NCI-H1048 (cell line): Measurements from ENCODE around the gene SNUPN.

Experiments
- DNase-seq: peaks from one replicate; lab custom pipeline; 2025; lab: John Stamatoyannopoulos, UW

The SNUPN gene

DNA sequence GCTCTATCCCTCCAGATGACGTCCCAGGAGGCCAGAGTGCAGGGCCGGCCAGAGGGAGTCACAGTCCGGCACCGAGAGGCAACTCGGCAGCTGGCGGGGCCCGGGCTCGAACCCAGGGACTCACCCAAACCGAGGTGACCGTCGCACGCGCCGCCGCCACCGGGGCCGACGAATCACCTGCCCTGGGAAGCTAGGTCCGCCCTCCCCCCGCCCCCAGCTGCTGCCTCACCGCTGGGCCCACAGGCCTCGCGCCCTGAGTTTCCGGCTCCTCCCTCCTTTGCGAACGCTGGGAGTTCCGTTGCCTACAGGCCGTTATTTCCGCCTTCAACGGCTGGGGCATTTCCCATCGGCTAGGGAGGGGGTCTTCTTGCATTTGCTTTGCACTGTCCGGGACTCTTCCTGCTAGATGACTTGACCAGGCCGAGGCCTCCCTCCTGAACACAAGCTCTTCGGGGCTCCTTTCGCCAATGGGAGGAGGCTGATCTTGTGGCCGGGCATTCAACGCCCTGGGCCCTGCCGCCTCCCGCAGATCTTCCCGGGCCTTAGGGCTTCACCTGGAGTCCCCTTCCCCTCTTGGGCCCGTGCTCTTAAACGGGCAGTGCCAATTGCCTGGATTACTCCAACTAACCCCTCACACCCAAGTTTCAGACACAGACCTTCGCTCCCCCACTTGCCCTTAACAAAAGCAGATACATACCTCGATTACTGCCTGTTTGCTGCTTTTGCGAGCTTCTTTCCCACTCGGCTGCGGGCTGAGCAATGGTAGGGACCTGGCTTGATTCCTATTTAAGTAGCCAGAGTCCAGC is at the start of gene SNUPN:
Gene SNUPN, minus strand, starts transcription at position 184 of the 806 bp plus-strand sequence. CDS start 4,674 bp downstream, outside the sequence.
- peak; percentile 79 for DNase-seq

DNA sequence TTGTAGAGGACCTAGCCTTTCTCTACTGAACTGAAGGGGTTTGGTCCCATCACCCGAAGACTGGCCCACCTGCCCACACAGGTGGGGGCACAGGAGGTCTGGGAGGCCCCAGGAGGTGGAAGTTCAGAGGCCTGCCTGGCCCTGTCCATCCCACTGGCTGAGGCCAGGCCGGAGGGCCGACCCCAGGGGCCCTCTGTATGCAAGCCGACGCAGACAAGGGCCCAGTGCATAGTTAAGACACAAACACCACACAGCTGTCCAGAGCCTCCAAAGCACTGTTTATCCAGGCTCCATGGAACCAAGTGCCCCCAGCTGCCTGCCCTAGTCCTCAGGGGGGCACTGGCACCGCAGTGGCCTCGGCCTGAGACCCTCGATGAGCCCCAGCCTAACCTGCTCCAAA is 48.8 kb upstream of the SNUPN start:
- no peak for DNase-seq

- no peak for DNase-seq
Observed at GRCh38 chr15:75673426-75674235, 48.1 kb upstream of the SNUPN start.

DNA sequence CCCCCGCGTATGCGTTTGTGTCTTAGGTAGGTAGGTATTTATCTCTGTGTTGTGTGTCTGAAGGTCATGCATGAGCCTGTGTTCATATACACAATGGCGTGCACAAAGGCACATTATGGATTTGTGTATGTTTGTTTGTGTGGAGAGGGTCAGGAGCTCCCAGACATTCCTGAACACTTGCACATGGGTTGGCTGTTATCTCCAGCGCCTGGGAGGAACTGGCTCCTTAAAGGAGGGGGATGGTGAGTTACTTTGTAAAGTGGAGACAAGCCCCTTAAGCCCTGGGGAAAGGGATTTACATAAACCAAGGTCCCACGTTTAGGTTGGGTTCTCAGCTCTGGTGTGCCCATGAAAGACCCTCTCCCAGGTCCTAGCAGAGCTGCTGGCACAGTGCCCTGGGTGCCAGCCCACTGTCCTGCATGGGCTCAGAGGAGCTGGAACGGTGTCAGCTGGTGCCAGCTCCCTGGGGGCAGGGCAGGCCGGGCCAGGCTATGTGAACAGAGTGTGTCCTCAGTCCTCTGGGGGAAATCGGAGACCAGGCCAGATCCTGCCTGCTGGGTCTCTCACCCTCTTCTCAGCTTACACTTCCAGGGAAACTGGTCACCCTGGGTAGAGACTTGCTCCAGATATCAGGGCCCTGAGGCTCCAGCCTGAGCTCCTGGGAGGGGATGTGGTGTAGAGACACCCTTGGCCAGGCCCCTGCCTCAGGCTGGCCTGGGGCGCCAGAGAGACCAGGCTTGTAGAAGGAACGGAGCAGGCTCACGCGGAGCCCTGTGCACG is 47.3 kb upstream of the SNUPN start:
- no peak for DNase-seq

DNA sequence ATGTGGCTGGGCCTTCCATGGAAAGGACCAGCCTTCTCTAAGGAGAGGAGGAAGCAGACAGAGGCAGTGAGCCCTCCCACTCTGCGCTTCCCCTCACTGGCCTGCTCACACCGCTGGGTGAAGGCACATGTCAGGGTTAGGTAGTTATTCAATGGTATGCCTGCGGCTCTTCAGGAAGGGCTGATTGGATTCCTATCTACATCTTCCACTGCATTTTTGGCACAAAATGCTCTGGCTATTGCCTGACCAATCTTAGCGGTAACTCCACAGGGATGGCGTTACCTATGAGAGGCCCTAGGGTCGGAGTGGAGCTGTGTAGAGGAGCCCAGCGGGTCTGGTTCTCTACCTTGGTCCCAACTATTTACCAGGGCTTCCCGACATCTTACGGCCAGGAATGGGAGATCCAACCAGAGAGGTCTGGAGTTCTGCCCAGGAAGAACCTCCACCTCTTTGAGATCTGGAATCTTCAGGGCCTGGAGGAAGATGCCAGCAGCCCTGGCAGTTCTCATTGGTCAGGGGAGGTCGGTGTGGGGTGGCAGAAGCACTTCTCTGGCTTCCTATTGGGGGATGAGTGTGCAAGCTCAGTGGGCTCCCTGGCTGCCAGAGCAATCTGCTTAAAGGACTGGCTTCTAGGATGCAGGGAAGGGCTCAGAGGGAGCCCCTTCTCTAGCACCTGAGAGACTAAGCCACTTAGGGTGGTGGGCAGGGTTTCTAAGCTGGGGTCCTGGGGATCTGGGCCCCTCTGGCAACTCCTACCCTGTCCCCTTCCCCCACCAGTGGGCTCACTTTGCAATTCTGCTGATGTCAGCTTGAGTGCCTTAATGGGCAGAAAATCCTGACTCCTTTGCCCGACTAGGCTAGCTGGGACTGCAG is 46.4 kb upstream of the SNUPN start:
- DNase-seq: no peak

- DNase-seq: no peak
Observed at GRCh38 chr15:75669879-75670212, 44.3 kb upstream of the SNUPN start.

DNA sequence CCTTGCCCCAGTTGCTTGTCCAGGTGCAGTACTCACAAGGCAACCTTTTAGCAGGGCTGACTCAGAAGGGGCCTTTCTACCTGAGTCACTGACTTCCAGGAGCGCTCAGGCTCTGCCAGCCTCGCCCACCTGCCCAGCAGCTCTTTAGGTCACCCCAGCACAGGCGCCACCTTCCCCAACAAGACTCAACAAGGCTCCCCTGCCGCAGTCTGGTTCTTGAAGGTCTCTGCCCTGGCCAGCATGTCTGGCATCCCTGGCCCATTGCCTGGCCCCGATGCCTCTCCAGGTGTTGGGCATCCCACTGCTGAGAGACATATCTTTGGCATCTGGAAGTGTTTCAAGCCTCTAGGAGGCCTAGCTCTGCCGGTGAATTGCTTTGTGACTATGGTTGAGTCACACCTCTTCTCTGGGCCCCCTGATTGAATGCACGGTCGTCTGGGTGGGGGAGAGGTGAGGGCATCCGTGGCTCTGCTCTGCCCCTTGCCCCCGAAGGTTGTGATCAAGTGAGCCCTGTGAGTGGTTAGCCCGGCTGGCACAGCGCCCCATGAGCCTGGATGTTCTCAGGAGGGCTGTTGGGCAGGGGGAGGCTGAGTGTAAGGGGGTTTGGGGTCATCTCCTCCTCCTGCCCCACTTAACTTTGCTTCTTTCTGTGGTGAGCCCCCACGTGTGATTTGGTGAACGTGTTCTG is 43.8 kb upstream of the SNUPN start:
- DNase-seq: no peak

DNA sequence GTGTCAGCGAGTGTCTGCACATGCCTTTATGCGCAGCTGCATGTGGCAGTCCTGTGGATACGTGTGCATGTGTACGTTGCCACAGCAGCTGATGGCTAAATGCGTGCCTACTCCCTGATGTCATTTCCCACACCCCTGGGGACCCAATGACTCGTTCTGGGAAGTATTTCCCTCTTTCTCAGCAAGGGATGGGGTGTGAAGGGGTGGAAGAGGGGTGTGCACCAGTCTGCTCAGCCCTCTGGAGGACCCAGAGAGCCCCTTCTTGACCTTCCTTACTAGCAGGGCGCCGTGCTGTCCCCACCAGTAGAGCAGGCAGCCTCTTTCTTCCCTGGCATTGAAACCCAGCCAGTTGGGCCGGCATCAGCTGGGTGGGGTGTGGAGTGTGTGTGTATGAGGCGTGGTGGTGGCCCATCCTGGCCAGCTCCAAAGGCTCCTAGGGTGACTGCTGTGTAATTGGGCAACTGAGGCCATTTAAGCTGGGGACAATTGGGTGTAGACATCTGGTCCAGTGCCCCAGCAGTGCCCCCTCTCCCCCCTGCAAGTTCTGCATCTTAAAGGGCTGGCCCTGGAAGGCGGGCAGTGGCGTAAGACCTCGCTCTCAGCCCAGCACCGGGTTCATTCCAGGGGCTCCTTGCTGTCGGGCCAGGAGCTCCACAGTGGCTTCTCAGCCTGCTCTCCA is 41.4 kb upstream of the SNUPN start:
- no peak for DNase-seq

DNA sequence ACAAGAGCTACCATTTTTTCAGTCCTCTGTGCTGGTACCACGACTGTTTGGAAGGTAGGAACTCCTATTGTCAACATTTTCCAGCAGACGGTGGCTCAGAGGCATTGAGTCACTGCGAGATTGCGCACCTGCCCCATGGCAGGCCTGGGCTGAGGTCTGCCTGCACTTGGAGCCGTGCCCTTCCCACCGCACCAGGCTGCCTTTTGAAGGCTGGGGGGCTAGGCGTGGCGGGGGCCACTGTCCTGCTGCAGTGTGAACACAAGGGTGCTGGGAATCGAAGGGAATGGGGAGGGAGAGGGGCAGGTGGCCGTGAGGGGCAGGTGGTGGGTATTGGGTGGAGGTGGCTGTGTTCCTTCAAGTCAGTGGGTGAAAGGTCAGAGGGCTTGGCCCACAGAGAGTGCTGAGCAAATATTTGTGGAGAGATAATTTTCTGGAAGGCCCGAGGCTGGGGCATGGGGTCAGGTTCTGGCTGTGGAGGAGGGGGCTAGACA is 38.5 kb upstream of the SNUPN start:
- no peak for DNase-seq

- no peak for DNase-seq
Observed at GRCh38 chr15:75662823-75663519, 37.4 kb upstream of the SNUPN start.

DNA sequence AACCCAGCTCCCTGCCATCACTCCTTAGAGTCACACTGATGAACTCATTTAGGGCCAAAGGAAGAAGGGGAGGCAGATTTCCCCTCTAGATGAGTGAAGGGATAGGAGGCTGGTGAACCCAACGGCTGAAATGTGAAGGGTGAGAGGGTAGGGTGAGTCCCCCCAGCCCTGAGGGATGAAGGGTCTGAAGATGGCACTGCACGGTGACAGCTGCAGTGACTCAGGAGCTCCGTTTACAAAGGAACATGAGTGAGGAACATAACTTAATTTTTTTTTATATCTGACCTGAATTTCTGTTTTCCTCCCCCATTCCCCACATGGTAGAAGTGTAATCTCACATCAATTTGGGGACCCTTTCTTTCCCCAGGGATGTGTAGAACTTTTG is 36.2 kb upstream of the SNUPN start:
- no peak for DNase-seq

- DNase-seq: no peak
Observed at GRCh38 chr15:75661100-75661755, 35.7 kb upstream of the SNUPN start.

GRCh38 chr15:75659928-75660645 is 34.6 kb upstream of the SNUPN start:
- no peak for DNase-seq

GRCh38 chr15:75659141-75659771 is 33.7 kb upstream of the SNUPN start:
- no peak for DNase-seq

DNA sequence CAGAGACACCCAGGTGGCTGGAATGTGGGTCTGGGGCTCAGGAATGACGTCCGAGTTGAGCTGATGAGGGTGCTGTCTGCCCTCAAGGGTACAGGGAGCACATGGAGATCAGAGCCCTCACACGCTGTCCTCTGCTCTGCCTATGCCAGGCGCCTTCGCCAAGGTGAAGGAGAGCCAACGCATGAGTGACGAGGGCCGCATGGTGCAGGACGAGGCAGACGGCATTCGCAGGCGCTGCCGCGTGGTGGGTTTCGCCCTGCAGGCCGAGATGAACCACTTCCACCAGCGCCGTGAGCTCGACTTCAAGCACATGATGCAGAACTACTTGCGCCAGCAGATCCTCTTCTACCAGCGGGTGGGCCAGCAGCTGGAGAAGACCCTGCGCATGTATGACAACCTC is 31.3 kb upstream of the SNUPN start:
- no peak for DNase-seq

DNA sequence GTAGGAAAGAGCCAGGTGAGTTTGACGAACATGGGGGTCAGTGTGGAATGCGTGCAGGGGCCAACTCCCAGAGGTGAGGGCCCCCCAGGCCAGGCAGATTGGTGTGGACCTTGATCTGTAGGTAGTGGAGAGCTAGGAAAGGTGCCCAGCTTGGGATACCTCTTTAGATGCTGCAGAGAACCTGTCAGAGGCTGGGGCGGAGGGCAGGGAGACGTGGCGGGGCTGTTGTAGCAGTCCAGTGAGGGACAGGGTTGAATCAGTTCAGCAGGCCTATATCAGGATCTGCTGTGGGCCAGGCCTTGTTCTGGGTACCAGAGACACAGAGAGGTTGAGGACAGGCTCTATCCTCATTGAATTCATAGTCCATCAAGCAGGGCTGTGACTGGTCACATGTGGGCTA is 30.8 kb upstream of the SNUPN start:
- no peak for DNase-seq

DNA sequence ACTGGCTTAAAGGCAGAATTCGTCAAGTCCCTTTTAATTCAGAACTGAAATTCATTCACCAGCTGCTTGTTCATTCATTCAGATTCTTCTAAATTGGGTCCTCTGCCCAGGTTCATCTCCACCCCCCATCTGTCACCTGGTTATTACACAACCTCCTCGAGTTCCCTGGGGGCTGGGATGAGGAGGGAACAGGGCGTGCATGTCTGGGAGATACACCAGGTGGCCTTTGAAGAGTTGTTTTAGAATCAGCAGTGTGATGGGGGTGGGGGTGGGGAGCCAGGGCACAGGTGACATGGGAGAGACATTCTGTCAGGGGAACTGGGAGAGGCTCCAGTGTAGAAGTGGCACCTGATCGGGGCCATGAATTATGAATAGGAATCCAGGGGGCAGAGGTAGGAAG is 30.4 kb upstream of the SNUPN start:
- DNase-seq: no peak
